Endothelial cell of umbilical vein (primary cell): ENCODE results near the gene SRL. TPM values are rescaled to one million over a fixed set of nuclear protein-coding genes. Genes with fewer than 3 reads are reported as not detected.

Experiments used
- BruUV-seq: library from RNA; stranded (reverse); fragments of 400-500 nt; replicated peaks from 2 replicates; lab custom pipeline; 2021; lab: Mats Ljungman, UMichigan
- CTCF ChIA-PET: fragments of 300-600, 350-600 bp; sonication (Branson Sonifier 250); formaldehyde crosslinking; loops from one replicate; lab custom pipeline; 2021; ENCODE audit warnings: antibody characterized with exemption, inconsistent platforms; lab: Charles Lee
- POLR2A ChIA-PET: fragments of 300-600, 350-600 bp; sonication (Branson Sonifier 250); formaldehyde crosslinking; loops from one replicate; lab custom pipeline; 2021; ENCODE audit warnings: antibody characterized with exemption, inconsistent platforms; lab: Charles Lee
- DNase-seq: peaks from one replicate; pipeline ENCODE4 v3.0.0-alpha.2; 2011; ENCODE audit warnings: low read depth, low spot score
- FAIRE-seq: peaks from 2 replicates; lab custom pipeline; 2011; peaks lifted over from hg19 to GRCh38; lab: Jason Lieb, UNC
- H2AFZ ChIP-seq: 2 replicates; pipeline ENCODE4 v1.6.0; 2012; ENCODE audit warnings: low read depth, low read length, control low read depth, inconsistent platforms
- H3K27ac ChIP-seq: 2 replicates; pipeline ENCODE4 v1.5.1; 2011; ENCODE audit warnings: low read depth, mild to moderate bottlenecking, control low read depth, low read length, moderate library complexity; ENCODE audit not compliant: insufficient read depth
- H3K27me3 ChIP-seq, 2 experiments: 2 replicates each; pipeline versions ENCODE4 v1.6.0 to v1.6.1; 2011; ENCODE audit warnings: low read length in 2 of 2, mixed read lengths in 1 of 2; ENCODE audit not compliant: control insufficient read depth in 2 of 2, insufficient read depth in 2 of 2
- H3K36me3 ChIP-seq, 2 experiments: 2 replicates in 1 of 2; 3 replicates in 1 of 2; pipeline ENCODE4 v1.5.1; 2011; ENCODE audit warnings: low read length in 2 of 2, mild to moderate bottlenecking in 1 of 2, moderate library complexity in 1 of 2; ENCODE audit not compliant: control insufficient read depth in 2 of 2, insufficient read depth in 2 of 2; ENCODE audit errors: extremely low read depth in 1 of 2
- H3K4me1 ChIP-seq: 3 replicates; pipeline ENCODE4 v1.5.1; 2011; ENCODE audit warnings: mild to moderate bottlenecking, low read length; ENCODE audit not compliant: control insufficient read depth, insufficient read depth; ENCODE audit errors: extremely low read depth
- H3K4me2 ChIP-seq: 2 replicates; pipeline ENCODE4 v1.6.1; 2011; ENCODE audit warnings: low read length, control low read depth, mixed read lengths; ENCODE audit not compliant: insufficient read depth
- H3K4me3 ChIP-seq, 3 experiments: fragments of 200-600 bp in 1 of 3; sonication (generic), shearing (Covaris generic) in 1 of 3; replicated peaks in 1 of 3; 2 replicates each; pipeline ENCODE4 v1.5.1; 2011 to 2016; ENCODE audit warnings: control low read depth in 3 of 3, low read length in 3 of 3, mild to moderate bottlenecking in 2 of 3, inconsistent platforms in 1 of 3, low read depth in 1 of 3, moderate library complexity in 1 of 3; ENCODE audit not compliant: insufficient read depth in 1 of 3
- H3K79me2 ChIP-seq: 2 replicates; pipeline ENCODE4 v1.6.0; 2012; ENCODE audit warnings: low read length, inconsistent platforms; ENCODE audit not compliant: control insufficient read depth, insufficient read depth
- H3K9ac ChIP-seq: replicated peaks from 2 replicates; pipeline ENCODE3; 2011; ENCODE audit warnings: low read length, control low read depth; ENCODE audit not compliant: insufficient read depth; ENCODE audit errors: extremely low read depth
- H3K9me1 ChIP-seq: replicated peaks from 3 replicates; pipeline ENCODE4 v1.6.0; 2011; ENCODE audit warnings: mild to moderate bottlenecking, low read length; ENCODE audit not compliant: control insufficient read depth, insufficient read depth; ENCODE audit errors: extremely low read depth
- H3K9me3 ChIP-seq: replicated peaks from 2 replicates; pipeline ENCODE4 v1.5.1; 2012; ENCODE audit warnings: low read length, inconsistent platforms; ENCODE audit not compliant: control insufficient read depth, insufficient read depth
- H4K20me1 ChIP-seq: replicated peaks from 2 replicates; pipeline ENCODE3; 2011; ENCODE audit warnings: mild to moderate bottlenecking, low read length; ENCODE audit not compliant: control insufficient read depth, insufficient read depth; ENCODE audit errors: extremely low read depth
- EZH2 ChIP-seq: IDR thresholded peaks from 2 replicates; pipeline ENCODE4 v1.6.1; 2012; ENCODE audit warnings: borderline replicate concordance, low read depth, mild to moderate bottlenecking, moderate library complexity, low read length, inconsistent platforms; ENCODE audit not compliant: severe bottlenecking
- FOS ChIP-seq: IDR thresholded peaks from 2 replicates; pipeline ENCODE4 v1.6.1; 2011; ENCODE audit warnings: mild to moderate bottlenecking, low read length, moderate library complexity, borderline replicate concordance; ENCODE audit not compliant: insufficient read depth
- GATA2 ChIP-seq: IDR thresholded peaks from 2 replicates; pipeline ENCODE4 v1.7.0; 2011; ENCODE audit warnings: low read depth, mild to moderate bottlenecking, moderate library complexity, mixed read lengths, low read length; ENCODE audit not compliant: insufficient read length, insufficient read depth
- JUN ChIP-seq: IDR thresholded peaks from 2 replicates; pipeline ENCODE4 v1.6.1; 2011; ENCODE audit warnings: borderline replicate concordance, low read depth; ENCODE audit not compliant: insufficient read length, insufficient read depth
- MAX ChIP-seq: IDR thresholded peaks from 2 replicates; pipeline ENCODE4 v1.6.1; 2011; ENCODE audit not compliant: insufficient read depth, insufficient read length
- MYC ChIP-seq: IDR thresholded peaks from one replicate; pipeline ENCODE4 v1.6.1; 2011; ENCODE audit warnings: mild to moderate bottlenecking, low read depth, low read length
- POLR2A ChIP-seq: IDR thresholded peaks from 2 replicates; pipeline ENCODE4 v1.6.1; 2012; ENCODE audit warnings: low read depth, mild to moderate bottlenecking, control low read depth, low read length
- POLR2AphosphoS5 ChIP-seq: IDR thresholded peaks from 2 replicates; pipeline ENCODE4 v1.6.1; 2012; ENCODE audit warnings: low read depth, mild to moderate bottlenecking, control low read depth, low read length, moderate library complexity; ENCODE audit not compliant: insufficient read depth
- dilution Hi-C: fragments of 300-500 bp; cut with MboI; formaldehyde crosslinking; loops from one replicate; pipeline ENCODE4 v1.15.0; 2019; ENCODE audit warnings: low sequenced_read_pairs; ENCODE audit not compliant: extremely low pct_ligation_motif_present
- intact Hi-C: fragments of 100-400 bp; cut with micrococcal nuclease; formaldehyde crosslinking; loops from one replicate; pipeline ENCODE4 v1.10.0; 2022
- polyA plus RNA-seq, 4 experiments: library from polyadenylated mRNA; depleted of rRNA in 3 of 4; stranded (reverse) in 3 of 4; unstranded in 1 of 4; fragments of >200 nt; gene quantifications; 2 replicates each; pipeline versions ENCODE4 v1.2.1 to v1.2.3, GENCODE V29; 2011 to 2012; ENCODE audit warnings: missing spikeins in 1 of 4
- total RNA-seq: library from RNA; stranded (reverse); gene quantifications from 2 replicates; pipeline ENCODE4 v1.2.3, GENCODE V29; 2021
- TF ChIP-seq, protein P1 (sequence below), 2 donors: IDR thresholded peaks; 1 replicate in 1 of 2; 2 replicates in 1 of 2; pipeline ENCODE4 v1.5.1; 2011; ENCODE audit warnings: low read length in 2 of 2, mild to moderate bottlenecking in 2 of 2, moderate library complexity in 2 of 2, control low read depth in 1 of 2, inconsistent platforms in 1 of 2, low read depth in 1 of 2; ENCODE audit not compliant: insufficient read depth in 1 of 2; ENCODE audit errors: extremely low read depth in 1 of 2

Gene SRL
- total and polyA plus RNA-seq, 2 donors (not counting 3 experiments of a cell fraction or from before 2014, with no cell fraction given), result 0.21 to 0.29 TPM

GRCh38 chr16:4239682-4240175, 2.2 kb downstream of the SRL start:
- no peaks in the 10 kb centered on the region for H3K79me2 ChIP-seq
- TF ChIP-seq GATA2 (no peak), JUN (no peak), POLR2AphosphoS5 (no peak), FOS (no peak), MAX (no peak)
- peak overlapping the region in 2 of 3 experiments; percentile 16 to 17 for H3K4me3 ChIP-seq
- peak overlapping the region; percentile 87 for H2AFZ ChIP-seq
- no peak for DNase-seq
- dilution Hi-C loops (no loop called here), intact Hi-C loops (no loop called here)
- no peaks in the 10 kb centered on the region for H3K27me3 ChIP-seq
- POLR2A ChIA-PET, result interaction anchor here (0.6 kb wide), 1 partner anchor 39 kb away, joined by 3 read pairs; no protein-coding TSS in a partner anchor
- no peaks in the 10 kb centered on the region for H4K20me1 ChIP-seq
- FAIRE-seq, result peak; percentile 63
- peaks cover 7% of the 10 kb centered on the region for H3K4me1 ChIP-seq
- H3K9me1 ChIP-seq, result no peaks in the 10 kb centered on the region
- H3K4me2 ChIP-seq, result peak overlapping the region; percentile 47
- H3K36me3 ChIP-seq, result no peaks in the 10 kb centered on the region
- no peak overlapping the region for H3K27ac ChIP-seq
- BruUV-seq, result no TSS peak
- CTCF ChIA-PET, result interaction anchor here (1.0 to 2.3 kb wide), 4 partner anchors 10 to 91 kb away, joined by 3 to 14 read pairs (median 8); no protein-coding TSS in a partner anchor
- H3K9me3 ChIP-seq, result no peaks in the 10 kb centered on the region
- H3K9ac ChIP-seq, result no peak overlapping the region

GRCh38 chr16:4239020-4239419, 2.9 kb downstream of the SRL start:
- Histone ChIP-seq H3K79me2 (no peaks in the 10 kb centered on the region), H3K36me3 (no peaks in the 10 kb centered on the region), H3K4me3 (peak overlapping the region in 2 of 3 experiments; percentile 16 to 17), H3K9me3 (no peaks in the 10 kb centered on the region), H3K27me3 (no peaks in the 10 kb centered on the region), H3K9ac (no peak overlapping the region), H3K27ac (no peak overlapping the region), H3K4me2 (peak overlapping the region; percentile 47), H3K9me1 (no peaks in the 10 kb centered on the region), H3K4me1 (peaks cover 7% of the 10 kb centered on the region), H4K20me1 (no peaks in the 10 kb centered on the region), H2AFZ (peak overlapping the region; percentile 87)
- BruUV-seq, result no TSS peak
- intact Hi-C loops (no loop called here), dilution Hi-C loops (no loop called here)
- FAIRE-seq (peak; percentile 55), DNase-seq (peak; percentile 37)
- POLR2A ChIA-PET, result no interaction called here
- CTCF ChIA-PET, result interaction anchor here (1.0 to 2.3 kb wide), 5 partner anchors 10 to 256 kb away, joined by 3 to 14 read pairs (median 7); no protein-coding TSS in a partner anchor
- TF ChIP-seq GATA2 (no peak), POLR2A (no peak), POLR2AphosphoS5 (no peak), MYC (no peak), FOS (no peak), MAX (no peak), JUN (no peak), EZH2 (no peak)
- TF ChIP-seq, protein P1, sequence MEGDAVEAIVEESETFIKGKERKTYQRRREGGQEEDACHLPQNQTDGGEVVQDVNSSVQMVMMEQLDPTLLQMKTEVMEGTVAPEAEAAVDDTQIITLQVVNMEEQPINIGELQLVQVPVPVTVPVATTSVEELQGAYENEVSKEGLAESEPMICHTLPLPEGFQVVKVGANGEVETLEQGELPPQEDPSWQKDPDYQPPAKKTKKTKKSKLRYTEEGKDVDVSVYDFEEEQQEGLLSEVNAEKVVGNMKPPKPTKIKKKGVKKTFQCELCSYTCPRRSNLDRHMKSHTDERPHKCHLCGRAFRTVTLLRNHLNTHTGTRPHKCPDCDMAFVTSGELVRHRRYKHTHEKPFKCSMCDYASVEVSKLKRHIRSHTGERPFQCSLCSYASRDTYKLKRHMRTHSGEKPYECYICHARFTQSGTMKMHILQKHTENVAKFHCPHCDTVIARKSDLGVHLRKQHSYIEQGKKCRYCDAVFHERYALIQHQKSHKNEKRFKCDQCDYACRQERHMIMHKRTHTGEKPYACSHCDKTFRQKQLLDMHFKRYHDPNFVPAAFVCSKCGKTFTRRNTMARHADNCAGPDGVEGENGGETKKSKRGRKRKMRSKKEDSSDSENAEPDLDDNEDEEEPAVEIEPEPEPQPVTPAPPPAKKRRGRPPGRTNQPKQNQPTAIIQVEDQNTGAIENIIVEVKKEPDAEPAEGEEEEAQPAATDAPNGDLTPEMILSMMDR (IDR thresholded peaks at IDR 0.05; ENCODE audit: extremely low read depth in 1 of 2, insufficient read depth in 1 of 2, low read depth in 1 of 2, low read length in 2 of 2), result no peak
